Omental fat pad (tissue), 4 donors: Measurements from ENCODE around the gene ANGPTL1. TPM values are rescaled to one million over a fixed set of nuclear protein-coding genes. Genes with fewer than 3 reads are reported as not detected.
A peak's percentile ranks its signal among the peaks of the same experiment; 100 is the strongest.

ENCODE experiments used
- ATAC-seq: fragments of 150-250 bp; one replicate; pipeline ENCODE4 v1.9.1; 2016; ENCODE audit warnings: mild to moderate bottlenecking, moderate library complexity; ENCODE audit not compliant: low FRiP score
- DNase-seq: peaks from one replicate; pipeline ENCODE4 v3.0.0-alpha.2; 2019; ENCODE audit warnings: low spot score
- total RNA-seq, 4 donors: library from RNA; depleted of rRNA; stranded (reverse); fragments of >200 nt; gene quantifications; one replicate each; pipeline ENCODE4 v1.1.0, GENCODE V29; 2016
- TF ChIP-seq, protein P1 (sequence below), 3 donors: fragments of 450-650 bp; IDR thresholded peaks; one replicate each; pipeline ENCODE4 v1.5.1; 2016 to 2017; ENCODE audit warnings: antibody characterized with exemption in 3 of 3, mild to moderate bottlenecking in 3 of 3, moderate library complexity in 2 of 3

Gene ANGPTL1
- total RNA-seq, 4 donors from 2014 or later = 26.1 to 154 (median 88.3) TPM

DNA sequence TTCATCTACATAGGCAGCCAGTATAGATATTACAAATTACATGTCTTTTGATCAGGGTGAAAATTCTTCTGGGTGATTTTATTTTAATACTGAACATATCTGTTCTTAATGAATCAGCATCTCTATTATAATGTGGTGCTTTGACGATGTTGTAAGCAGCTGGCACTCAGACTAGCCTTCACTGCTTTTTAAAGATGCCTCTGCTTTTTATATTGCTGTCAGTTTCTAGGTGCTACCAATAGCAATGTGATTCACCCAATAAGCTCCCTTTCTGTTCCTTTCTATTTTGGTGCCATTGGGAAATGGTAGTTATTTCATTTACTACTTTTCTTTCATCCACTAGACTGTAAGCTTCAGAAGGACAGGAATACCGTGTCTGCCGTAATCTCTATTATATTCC is 11.1 kb upstream of the ANGPTL1 start:
- no peak for ATAC-seq
- TF ChIP-seq, protein P1, sequence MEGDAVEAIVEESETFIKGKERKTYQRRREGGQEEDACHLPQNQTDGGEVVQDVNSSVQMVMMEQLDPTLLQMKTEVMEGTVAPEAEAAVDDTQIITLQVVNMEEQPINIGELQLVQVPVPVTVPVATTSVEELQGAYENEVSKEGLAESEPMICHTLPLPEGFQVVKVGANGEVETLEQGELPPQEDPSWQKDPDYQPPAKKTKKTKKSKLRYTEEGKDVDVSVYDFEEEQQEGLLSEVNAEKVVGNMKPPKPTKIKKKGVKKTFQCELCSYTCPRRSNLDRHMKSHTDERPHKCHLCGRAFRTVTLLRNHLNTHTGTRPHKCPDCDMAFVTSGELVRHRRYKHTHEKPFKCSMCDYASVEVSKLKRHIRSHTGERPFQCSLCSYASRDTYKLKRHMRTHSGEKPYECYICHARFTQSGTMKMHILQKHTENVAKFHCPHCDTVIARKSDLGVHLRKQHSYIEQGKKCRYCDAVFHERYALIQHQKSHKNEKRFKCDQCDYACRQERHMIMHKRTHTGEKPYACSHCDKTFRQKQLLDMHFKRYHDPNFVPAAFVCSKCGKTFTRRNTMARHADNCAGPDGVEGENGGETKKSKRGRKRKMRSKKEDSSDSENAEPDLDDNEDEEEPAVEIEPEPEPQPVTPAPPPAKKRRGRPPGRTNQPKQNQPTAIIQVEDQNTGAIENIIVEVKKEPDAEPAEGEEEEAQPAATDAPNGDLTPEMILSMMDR (IDR thresholded peaks at IDR 0.05) = no peak
- DNase-seq = no peak

DNA sequence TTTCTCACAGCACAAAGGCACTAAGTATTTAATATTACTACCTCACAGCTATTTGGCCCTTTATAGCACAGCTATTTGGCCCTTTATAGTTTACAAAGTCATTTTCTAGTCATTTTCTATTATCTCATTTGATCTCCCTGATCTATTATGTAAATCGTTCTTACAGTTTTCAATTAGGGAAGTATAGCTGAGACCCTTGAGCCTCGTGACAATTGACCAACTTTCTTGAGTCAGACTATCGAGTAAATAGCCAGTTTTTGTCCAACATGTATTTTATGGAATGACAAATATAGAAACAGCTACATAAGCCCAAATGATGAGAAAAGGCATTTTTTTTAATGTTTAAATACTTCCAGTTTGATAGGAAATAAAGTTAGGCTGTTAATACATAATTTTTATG is 7.0 kb upstream of the ANGPTL1 start:
- ATAC-seq = no peak
- DNase-seq = no peak
- TF ChIP-seq, protein P1 (IDR thresholded peaks at IDR 0.05) = no peak

DNA sequence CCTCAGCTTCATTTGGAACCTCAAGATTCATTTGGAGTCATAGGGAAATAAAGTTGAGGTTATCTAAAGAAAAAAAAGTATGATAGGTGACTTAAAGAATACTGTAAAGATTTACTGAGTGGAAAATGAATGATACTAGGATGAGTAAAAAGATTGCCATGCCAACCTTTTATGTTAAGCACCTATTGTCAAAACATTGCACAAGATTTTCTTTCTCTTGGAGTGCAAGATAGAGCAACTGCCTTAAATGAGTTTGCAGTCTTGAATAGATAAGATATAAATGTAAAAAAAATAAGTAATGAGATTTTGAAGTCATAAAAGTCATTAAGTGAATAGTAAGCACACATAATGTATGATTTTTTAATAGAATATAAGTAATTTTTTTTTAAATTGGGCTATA is 5.1 kb upstream of the ANGPTL1 start:
- DNase-seq (no peak), ATAC-seq (no peak)
- TF ChIP-seq, protein P1 (IDR thresholded peaks at IDR 0.05) = no peak

DNA sequence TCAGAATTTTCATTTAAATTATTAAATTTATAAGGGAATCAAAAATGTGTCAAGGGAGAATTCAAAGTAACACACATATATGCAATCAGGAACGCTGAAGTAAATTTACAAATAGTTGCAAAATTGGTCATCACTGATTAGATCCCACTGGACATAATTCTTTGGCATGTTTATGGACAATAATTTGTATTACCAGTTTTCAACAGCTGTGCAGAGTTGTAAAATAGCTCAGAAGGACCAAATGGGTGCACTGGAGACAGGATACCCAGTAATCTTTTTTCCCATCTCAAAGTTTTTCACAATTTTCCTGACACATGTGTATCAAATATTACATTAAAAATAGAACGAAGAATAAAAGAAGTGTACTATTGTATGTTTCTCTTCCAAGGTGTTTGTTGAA is 4.1 kb upstream of the ANGPTL1 start:
- DNase-seq = no peak
- no peak for ATAC-seq
- TF ChIP-seq, protein P1 (IDR thresholded peaks at IDR 0.05) = no peak

DNA sequence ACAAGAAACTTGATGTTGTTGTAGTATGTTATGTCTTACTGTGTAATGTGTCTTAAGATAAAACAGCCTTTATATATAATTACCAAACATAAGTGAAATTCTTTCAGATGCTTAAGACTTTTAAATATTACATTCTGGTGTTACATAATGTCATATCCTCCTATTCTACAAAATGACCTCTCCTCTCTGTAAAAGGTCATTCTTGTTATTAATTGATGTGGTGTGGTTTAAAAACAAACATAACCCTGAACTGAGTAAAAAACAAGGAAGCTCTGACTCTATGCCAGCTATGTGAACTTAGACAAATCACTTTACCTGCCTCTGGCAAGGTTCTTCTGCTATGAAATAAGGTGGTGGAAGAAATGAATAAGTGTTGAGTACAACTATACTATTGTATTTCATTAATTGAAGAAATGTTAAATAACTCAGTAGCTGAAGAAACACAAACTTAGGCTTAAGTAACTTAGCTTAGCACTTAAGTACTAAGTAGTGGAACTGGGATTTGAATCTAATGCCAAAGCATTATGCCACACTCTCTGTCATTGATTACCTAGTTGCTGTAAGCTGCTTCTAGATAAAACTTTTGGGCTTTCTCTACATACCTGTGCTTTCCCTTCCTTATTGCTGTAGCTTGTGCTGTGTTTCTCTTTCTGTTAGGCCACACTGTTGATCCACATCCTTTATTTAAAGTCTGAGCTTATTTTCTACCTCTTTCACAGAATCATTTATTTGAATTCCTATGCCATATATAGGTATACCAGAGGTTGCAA is 859 bp upstream of the ANGPTL1 start:
- DNase-seq = no peak
- peak; percentile 4 for ATAC-seq
- TF ChIP-seq, protein P1 (IDR thresholded peaks at IDR 0.05) = no peak

DNA sequence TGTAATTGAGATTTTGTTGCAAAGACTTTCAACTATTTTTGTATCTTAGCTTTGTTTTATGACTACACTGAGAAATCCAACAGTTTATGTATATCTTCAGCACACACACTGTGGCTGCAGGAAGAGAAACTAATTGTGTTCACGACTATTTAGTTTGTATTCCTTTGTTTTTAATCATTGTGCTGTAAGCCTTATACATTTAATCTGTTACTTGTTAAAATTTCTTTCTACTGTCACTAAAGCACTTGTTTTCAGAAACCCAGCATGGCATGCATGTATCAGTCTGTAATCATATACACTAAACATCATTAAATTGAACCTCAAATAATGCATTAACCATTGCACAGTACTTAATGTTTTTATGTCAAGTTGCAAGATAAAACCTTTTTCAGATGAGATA is 656 bp downstream of the ANGPTL1 start:
- ATAC-seq (no peak), DNase-seq (no peak)
- TF ChIP-seq, protein P1 (IDR thresholded peaks at IDR 0.05) = no peak

DNA sequence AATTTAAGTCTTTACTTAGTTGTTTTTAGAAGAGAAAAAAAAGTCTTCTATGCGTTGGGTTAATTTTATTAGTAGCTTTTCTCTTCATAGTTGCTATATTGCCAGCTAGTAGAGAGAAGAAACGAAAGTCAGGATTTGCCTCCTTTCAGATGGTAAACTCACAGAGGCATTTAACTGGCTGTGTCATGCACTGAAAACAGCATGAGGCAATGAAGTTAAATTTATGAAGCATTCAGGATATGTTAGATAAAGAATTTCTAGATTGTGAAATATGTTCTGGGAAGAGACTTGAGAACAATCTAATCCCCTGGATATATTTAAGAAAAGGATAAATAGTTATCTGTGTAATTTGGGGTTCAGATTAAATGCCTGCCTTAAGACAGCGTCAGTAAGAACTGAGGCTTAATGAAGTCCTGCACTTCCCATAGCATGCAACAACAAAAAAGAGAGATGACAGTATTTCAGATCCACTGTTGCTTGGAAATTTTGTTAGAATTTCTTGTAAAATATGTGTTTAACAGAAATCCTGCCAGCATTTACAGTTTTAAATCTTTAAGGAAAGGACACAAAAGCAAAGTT is 1.7 kb downstream of the ANGPTL1 start:
- TF ChIP-seq, protein P1 (IDR thresholded peaks at IDR 0.05) = no peak
- DNase-seq (no peak), ATAC-seq (peak; percentile 68)
